Dermis lymphatic vessel endothelial cell (primary cell): ENCODE data around the gene SMAGP. TPM values are rescaled to one million over a fixed set of nuclear protein-coding genes. Genes with fewer than 3 reads are reported as not detected.

ENCODE experiments used
- total RNA-seq: library from RNA; depleted of rRNA; stranded (reverse); fragments of >200 nt; gene quantifications from 2 replicates; pipeline ENCODE4 v1.2.1, GENCODE V29; 2014

SMAGP gene, protein sequence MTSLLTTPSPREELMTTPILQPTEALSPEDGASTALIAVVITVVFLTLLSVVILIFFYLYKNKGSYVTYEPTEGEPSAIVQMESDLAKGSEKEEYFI
- total RNA-seq = 17.0 and 21.4 TPM in 2 replicates

DNA sequence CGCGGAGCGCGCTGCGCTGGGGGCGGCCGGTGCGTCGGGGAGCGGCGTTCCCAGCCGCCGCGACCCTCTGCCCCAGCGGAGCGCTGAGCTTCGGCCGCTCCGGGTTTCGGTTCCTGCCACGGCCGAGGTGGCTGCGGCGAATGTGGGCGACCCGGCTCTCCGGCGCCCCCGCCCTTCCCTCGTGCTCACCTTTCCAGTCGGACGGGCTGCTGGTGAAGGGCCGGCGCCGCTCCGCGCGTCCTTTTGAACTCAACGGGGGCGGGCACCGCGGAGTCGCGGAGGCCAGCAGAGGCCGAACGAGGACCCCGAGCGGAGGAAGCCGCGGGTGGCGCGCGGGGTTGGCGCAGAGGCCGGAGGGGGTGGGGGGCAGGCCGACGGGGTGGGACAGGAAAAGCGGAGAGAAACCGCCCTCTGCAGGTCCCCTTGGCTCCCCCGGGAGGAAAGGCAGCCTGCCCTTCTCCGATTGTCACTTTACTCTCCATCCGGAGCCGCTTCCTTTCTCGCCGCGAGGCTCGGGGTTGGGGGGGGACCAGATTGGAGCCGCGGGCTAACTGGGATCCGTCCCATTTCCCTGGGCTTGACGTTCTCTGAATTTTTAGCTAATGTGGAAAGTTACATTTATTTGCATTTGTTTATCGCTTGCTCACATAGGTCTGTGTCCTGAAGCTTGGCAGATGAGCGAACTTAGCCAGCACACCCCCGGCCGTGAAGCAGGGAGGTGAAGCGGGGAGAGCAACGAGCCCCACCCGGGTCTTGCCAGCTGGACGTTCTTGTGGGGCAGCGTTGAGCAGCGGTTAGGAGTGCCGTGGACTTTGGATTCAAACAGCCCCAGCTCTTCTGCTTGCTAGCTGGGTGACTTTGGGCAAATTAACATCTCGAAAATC lies at the start of gene SMAGP:
Gene SMAGP (minus strand): TSS at position 349 of the 884 bp plus-strand sequence. CDS start 1,137 bp downstream, outside the sequence.

GRCh38 chr12:51238510-51239334 lies 31.5 kb downstream of the SMAGP start, which contains the start of gene DAZAP2:
Gene DAZAP2, plus strand, starts transcription at chr12:51238826. Its CDS starts 82 bp downstream, at chr12:51238908.

DNA sequence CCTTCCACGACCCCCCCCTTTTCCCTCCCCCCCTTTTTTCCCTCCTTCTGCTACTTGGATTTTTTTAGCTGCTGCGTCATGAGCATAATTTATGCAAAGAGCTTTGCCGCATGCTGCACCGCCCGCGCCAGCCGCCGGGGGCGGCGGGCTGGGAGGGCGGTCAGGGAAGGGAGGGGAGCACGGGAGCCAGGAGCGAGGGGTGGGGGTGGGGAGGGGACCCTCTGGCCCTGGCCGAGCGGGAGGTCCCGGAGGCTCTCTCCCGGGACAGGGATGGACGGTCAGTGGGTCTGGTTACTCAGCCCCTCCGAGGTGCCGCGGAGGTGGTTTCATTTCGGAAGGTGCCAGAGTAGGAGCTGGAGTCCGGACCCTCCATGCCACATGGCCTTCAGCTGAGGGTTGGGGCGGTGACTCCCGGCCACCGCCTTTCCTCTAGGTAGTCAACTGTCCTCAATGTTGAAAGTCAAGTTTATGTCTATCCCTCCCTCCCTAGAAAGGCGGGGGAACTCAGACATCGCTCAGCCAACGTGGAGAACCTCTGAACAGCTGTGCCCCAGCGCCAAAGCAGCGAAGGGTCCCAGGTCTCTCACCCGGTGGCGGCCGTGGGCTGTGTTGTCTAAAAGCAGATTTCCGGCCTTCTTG lies 52.1 kb downstream of the SMAGP start, which contains the start of gene POU6F1:
Gene POU6F1 (minus strand): TSS at position 95 of the 639 bp plus-strand sequence. CDS start 11,226 bp downstream, outside the sequence.

Other genes starting within 250 kb of the SMAGP start
- gene SLC11A2, start 244.0 kb downstream of the SMAGP start, total RNA-seq = 36.0 and 44.6 TPM in 2 replicates
- 35.1 and 42.4 TPM in 2 replicates for gene LETMD1, start 222.1 kb downstream of the SMAGP start, total RNA-seq
- gene CSRNP2, start 186.8 kb downstream of the SMAGP start, total RNA-seq = 14.4 and 17.4 TPM in 2 replicates
- 10.0 and 16.1 TPM in 2 replicates for gene TFCP2, start 97.3 kb downstream of the SMAGP start, total RNA-seq
- 1.5 and 2.2 TPM in 2 replicates for gene POU6F1, start 52.4 kb downstream of the SMAGP start, total RNA-seq
- 88.1 and 90.7 TPM in 2 replicates for gene DAZAP2, start 31.6 kb downstream of the SMAGP start, total RNA-seq
- not detected in 2 replicates for gene BIN2, start 53.8 kb upstream of the SMAGP start, total RNA-seq
- not detected in 2 replicates for gene CELA1, start 76.3 kb upstream of the SMAGP start, total RNA-seq
- gene GALNT6, start 121.0 kb upstream of the SMAGP start, total RNA-seq = 11.7 and 12.3 TPM in 2 replicates
- 0.87 and 1.2 TPM in 2 replicates for gene SLC4A8, start 154.4 kb upstream of the SMAGP start, total RNA-seq